Endothelial cell of umbilical vein (primary cell): Measurements from ENCODE around the gene GAB2. TPM values are rescaled to one million over a fixed set of nuclear protein-coding genes. Genes with fewer than 3 reads are reported as not detected.

Experiments used
- BruUV-seq: library from RNA; stranded (reverse); fragments of 400-500 nt; replicated peaks from 2 replicates; lab custom pipeline; 2021; lab: Mats Ljungman, UMichigan
- CTCF ChIA-PET: fragments of 300-600, 350-600 bp; sonication (Branson Sonifier 250); formaldehyde crosslinking; loops from one replicate; lab custom pipeline; 2021; ENCODE audit warnings: antibody characterized with exemption, inconsistent platforms; lab: Charles Lee
- POLR2A ChIA-PET: fragments of 300-600, 350-600 bp; sonication (Branson Sonifier 250); formaldehyde crosslinking; loops from one replicate; lab custom pipeline; 2021; ENCODE audit warnings: antibody characterized with exemption, inconsistent platforms; lab: Charles Lee
- DNase-seq: peaks from one replicate; pipeline ENCODE4 v3.0.0-alpha.2; 2011; ENCODE audit warnings: low read depth, low spot score
- FAIRE-seq: peaks from 2 replicates; lab custom pipeline; 2011; peaks lifted over from hg19 to GRCh38; lab: Jason Lieb, UNC
- H2AFZ ChIP-seq: 2 replicates; pipeline ENCODE4 v1.6.0; 2012; ENCODE audit warnings: low read depth, low read length, control low read depth, inconsistent platforms
- H3K27ac ChIP-seq: 2 replicates; pipeline ENCODE4 v1.5.1; 2011; ENCODE audit warnings: low read depth, mild to moderate bottlenecking, control low read depth, low read length, moderate library complexity; ENCODE audit not compliant: insufficient read depth
- H3K27me3 ChIP-seq, 2 experiments: 2 replicates each; pipeline versions ENCODE4 v1.6.0 to v1.6.1; 2011; ENCODE audit warnings: low read length in 2 of 2, mixed read lengths in 1 of 2; ENCODE audit not compliant: control insufficient read depth in 2 of 2, insufficient read depth in 2 of 2
- H3K36me3 ChIP-seq, 2 experiments: 2 replicates in 1 of 2; 3 replicates in 1 of 2; pipeline ENCODE4 v1.5.1; 2011; ENCODE audit warnings: low read length in 2 of 2, mild to moderate bottlenecking in 1 of 2, moderate library complexity in 1 of 2; ENCODE audit not compliant: control insufficient read depth in 2 of 2, insufficient read depth in 2 of 2; ENCODE audit errors: extremely low read depth in 1 of 2
- H3K4me1 ChIP-seq: 3 replicates; pipeline ENCODE4 v1.5.1; 2011; ENCODE audit warnings: mild to moderate bottlenecking, low read length; ENCODE audit not compliant: control insufficient read depth, insufficient read depth; ENCODE audit errors: extremely low read depth
- H3K4me2 ChIP-seq: 2 replicates; pipeline ENCODE4 v1.6.1; 2011; ENCODE audit warnings: low read length, control low read depth, mixed read lengths; ENCODE audit not compliant: insufficient read depth
- H3K4me3 ChIP-seq, 3 experiments: fragments of 200-600 bp in 1 of 3; sonication (generic), shearing (Covaris generic) in 1 of 3; replicated peaks in 1 of 3; 2 replicates each; pipeline ENCODE4 v1.5.1; 2011 to 2016; ENCODE audit warnings: control low read depth in 3 of 3, low read length in 3 of 3, mild to moderate bottlenecking in 2 of 3, inconsistent platforms in 1 of 3, low read depth in 1 of 3, moderate library complexity in 1 of 3; ENCODE audit not compliant: insufficient read depth in 1 of 3
- H3K79me2 ChIP-seq: 2 replicates; pipeline ENCODE4 v1.6.0; 2012; ENCODE audit warnings: low read length, inconsistent platforms; ENCODE audit not compliant: control insufficient read depth, insufficient read depth
- H3K9ac ChIP-seq: replicated peaks from 2 replicates; pipeline ENCODE3; 2011; ENCODE audit warnings: low read length, control low read depth; ENCODE audit not compliant: insufficient read depth; ENCODE audit errors: extremely low read depth
- H3K9me1 ChIP-seq: replicated peaks from 3 replicates; pipeline ENCODE4 v1.6.0; 2011; ENCODE audit warnings: mild to moderate bottlenecking, low read length; ENCODE audit not compliant: control insufficient read depth, insufficient read depth; ENCODE audit errors: extremely low read depth
- H3K9me3 ChIP-seq: replicated peaks from 2 replicates; pipeline ENCODE4 v1.5.1; 2012; ENCODE audit warnings: low read length, inconsistent platforms; ENCODE audit not compliant: control insufficient read depth, insufficient read depth
- H4K20me1 ChIP-seq: replicated peaks from 2 replicates; pipeline ENCODE3; 2011; ENCODE audit warnings: mild to moderate bottlenecking, low read length; ENCODE audit not compliant: control insufficient read depth, insufficient read depth; ENCODE audit errors: extremely low read depth
- EZH2 ChIP-seq: IDR thresholded peaks from 2 replicates; pipeline ENCODE4 v1.6.1; 2012; ENCODE audit warnings: borderline replicate concordance, low read depth, mild to moderate bottlenecking, moderate library complexity, low read length, inconsistent platforms; ENCODE audit not compliant: severe bottlenecking
- FOS ChIP-seq: IDR thresholded peaks from 2 replicates; pipeline ENCODE4 v1.6.1; 2011; ENCODE audit warnings: mild to moderate bottlenecking, low read length, moderate library complexity, borderline replicate concordance; ENCODE audit not compliant: insufficient read depth
- GATA2 ChIP-seq: IDR thresholded peaks from 2 replicates; pipeline ENCODE4 v1.7.0; 2011; ENCODE audit warnings: low read depth, mild to moderate bottlenecking, moderate library complexity, mixed read lengths, low read length; ENCODE audit not compliant: insufficient read length, insufficient read depth
- JUN ChIP-seq: IDR thresholded peaks from 2 replicates; pipeline ENCODE4 v1.6.1; 2011; ENCODE audit warnings: borderline replicate concordance, low read depth; ENCODE audit not compliant: insufficient read length, insufficient read depth
- MAX ChIP-seq: IDR thresholded peaks from 2 replicates; pipeline ENCODE4 v1.6.1; 2011; ENCODE audit not compliant: insufficient read depth, insufficient read length
- MYC ChIP-seq: IDR thresholded peaks from one replicate; pipeline ENCODE4 v1.6.1; 2011; ENCODE audit warnings: mild to moderate bottlenecking, low read depth, low read length
- POLR2A ChIP-seq: IDR thresholded peaks from 2 replicates; pipeline ENCODE4 v1.6.1; 2012; ENCODE audit warnings: low read depth, mild to moderate bottlenecking, control low read depth, low read length
- POLR2AphosphoS5 ChIP-seq: IDR thresholded peaks from 2 replicates; pipeline ENCODE4 v1.6.1; 2012; ENCODE audit warnings: low read depth, mild to moderate bottlenecking, control low read depth, low read length, moderate library complexity; ENCODE audit not compliant: insufficient read depth
- dilution Hi-C: fragments of 300-500 bp; cut with MboI; formaldehyde crosslinking; loops from one replicate; pipeline ENCODE4 v1.15.0; 2019; ENCODE audit warnings: low sequenced_read_pairs; ENCODE audit not compliant: extremely low pct_ligation_motif_present
- intact Hi-C: fragments of 100-400 bp; cut with micrococcal nuclease; formaldehyde crosslinking; loops from one replicate; pipeline ENCODE4 v1.10.0; 2022
- polyA plus RNA-seq, 4 experiments: library from polyadenylated mRNA; depleted of rRNA in 3 of 4; stranded (reverse) in 3 of 4; unstranded in 1 of 4; fragments of >200 nt; gene quantifications; 2 replicates each; pipeline versions ENCODE4 v1.2.1 to v1.2.3, GENCODE V29; 2011 to 2012; ENCODE audit warnings: missing spikeins in 1 of 4
- total RNA-seq: library from RNA; stranded (reverse); gene quantifications from 2 replicates; pipeline ENCODE4 v1.2.3, GENCODE V29; 2021
- TF ChIP-seq, protein P1 (sequence below), 2 donors: IDR thresholded peaks; 1 replicate in 1 of 2; 2 replicates in 1 of 2; pipeline ENCODE4 v1.5.1; 2011; ENCODE audit warnings: low read length in 2 of 2, mild to moderate bottlenecking in 2 of 2, moderate library complexity in 2 of 2, control low read depth in 1 of 2, inconsistent platforms in 1 of 2, low read depth in 1 of 2; ENCODE audit not compliant: insufficient read depth in 1 of 2; ENCODE audit errors: extremely low read depth in 1 of 2

GAB2 gene
- total and polyA plus RNA-seq, 2 donors (not counting 3 experiments of a cell fraction or from before 2014, with no cell fraction given): 19.6 to 39.6 TPM

DNA sequence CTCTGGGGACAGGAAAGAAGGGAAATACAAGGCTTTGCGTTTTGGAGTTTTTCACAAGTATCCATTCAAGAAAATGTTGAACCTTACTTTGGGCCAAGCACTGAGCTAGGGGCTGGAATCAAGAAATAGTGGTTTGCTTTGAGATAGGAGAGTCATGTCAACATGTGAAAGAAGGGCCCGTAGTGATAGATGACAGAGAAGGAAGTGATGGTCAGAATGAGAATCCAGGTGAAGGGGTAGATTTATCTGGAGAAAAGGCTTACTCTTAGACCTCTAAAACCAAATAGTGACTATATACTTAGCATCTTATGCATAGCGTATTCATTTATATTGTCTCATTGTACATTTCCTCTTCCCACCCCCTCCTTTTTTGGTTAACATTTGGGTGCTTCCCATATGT is 87.3 kb downstream of the GAB2 start:
- no peaks in the 10 kb centered on the region for H3K9me1 ChIP-seq

More for the DNA sequence above, 87.3 kb downstream of the GAB2 start:
- DNase-seq (no peak), FAIRE-seq (no peak)
- no peaks in the 10 kb centered on the region for H3K36me3 ChIP-seq
- ChIA-PET POLR2A (no interaction called here), CTCF (interaction anchor here (0.7 kb wide), 1 partner anchor 102 kb away, joined by 3 read pairs; no protein-coding TSS in a partner anchor)
- dilution Hi-C loops: no loop called here
- H3K4me1 ChIP-seq: peaks cover 7% of the 10 kb centered on the region
- peaks cover 66% of the 10 kb centered on the region for H3K79me2 ChIP-seq
- no peak overlapping the region for H3K4me2 ChIP-seq
- TF ChIP-seq EZH2: no peak
- no peak for TF ChIP-seq JUN
- TF ChIP-seq FOS: no peak
- TF ChIP-seq, protein P1, sequence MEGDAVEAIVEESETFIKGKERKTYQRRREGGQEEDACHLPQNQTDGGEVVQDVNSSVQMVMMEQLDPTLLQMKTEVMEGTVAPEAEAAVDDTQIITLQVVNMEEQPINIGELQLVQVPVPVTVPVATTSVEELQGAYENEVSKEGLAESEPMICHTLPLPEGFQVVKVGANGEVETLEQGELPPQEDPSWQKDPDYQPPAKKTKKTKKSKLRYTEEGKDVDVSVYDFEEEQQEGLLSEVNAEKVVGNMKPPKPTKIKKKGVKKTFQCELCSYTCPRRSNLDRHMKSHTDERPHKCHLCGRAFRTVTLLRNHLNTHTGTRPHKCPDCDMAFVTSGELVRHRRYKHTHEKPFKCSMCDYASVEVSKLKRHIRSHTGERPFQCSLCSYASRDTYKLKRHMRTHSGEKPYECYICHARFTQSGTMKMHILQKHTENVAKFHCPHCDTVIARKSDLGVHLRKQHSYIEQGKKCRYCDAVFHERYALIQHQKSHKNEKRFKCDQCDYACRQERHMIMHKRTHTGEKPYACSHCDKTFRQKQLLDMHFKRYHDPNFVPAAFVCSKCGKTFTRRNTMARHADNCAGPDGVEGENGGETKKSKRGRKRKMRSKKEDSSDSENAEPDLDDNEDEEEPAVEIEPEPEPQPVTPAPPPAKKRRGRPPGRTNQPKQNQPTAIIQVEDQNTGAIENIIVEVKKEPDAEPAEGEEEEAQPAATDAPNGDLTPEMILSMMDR (IDR thresholded peaks at IDR 0.05; ENCODE audit: extremely low read depth in 1 of 2, insufficient read depth in 1 of 2, low read depth in 1 of 2, low read length in 2 of 2): no peak
- TF ChIP-seq GATA2: no peak
- no peak for TF ChIP-seq MYC
- no peak for TF ChIP-seq POLR2A
- TF ChIP-seq MAX: no peak
- no peak for TF ChIP-seq POLR2AphosphoS5
- H3K27ac ChIP-seq: no peak overlapping the region
- no peak overlapping the region for H2AFZ ChIP-seq
- no TSS peak for BruUV-seq
- H3K4me3 ChIP-seq: no peak overlapping the region
- no peaks in the 10 kb centered on the region for H3K9me3 ChIP-seq
- no peak overlapping the region for H3K9ac ChIP-seq
- intact Hi-C loops: no loop called here
- H3K27me3 ChIP-seq: no peaks in the 10 kb centered on the region
- H4K20me1 ChIP-seq: peaks cover 8% of the 10 kb centered on the region
